Measurements from ENCODE around the gene PDILT.

Gene PDILT

DNA sequence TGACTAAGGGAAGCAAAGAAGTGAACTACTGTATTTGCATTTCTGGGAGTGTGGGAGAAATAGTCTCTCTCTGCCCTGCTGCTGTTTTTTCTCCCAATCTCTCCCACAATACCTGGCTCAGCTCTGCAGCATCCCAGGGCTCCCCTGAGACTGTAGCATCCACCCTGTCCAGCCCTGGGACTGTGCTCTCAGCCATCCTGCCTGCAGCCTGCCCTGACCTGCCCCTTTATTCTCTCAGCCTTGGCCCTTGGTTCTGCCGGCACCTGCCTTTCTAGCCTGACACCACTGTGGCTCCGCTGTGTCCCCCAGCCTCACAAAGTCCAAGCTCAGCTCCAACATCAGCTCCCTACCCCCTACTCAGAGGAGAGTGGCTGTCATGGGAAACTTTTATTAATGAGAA, 1.9 kb downstream of the PDILT start:
- DNase-seq (ENCODE audit: low spot score) = no peak

DNA sequence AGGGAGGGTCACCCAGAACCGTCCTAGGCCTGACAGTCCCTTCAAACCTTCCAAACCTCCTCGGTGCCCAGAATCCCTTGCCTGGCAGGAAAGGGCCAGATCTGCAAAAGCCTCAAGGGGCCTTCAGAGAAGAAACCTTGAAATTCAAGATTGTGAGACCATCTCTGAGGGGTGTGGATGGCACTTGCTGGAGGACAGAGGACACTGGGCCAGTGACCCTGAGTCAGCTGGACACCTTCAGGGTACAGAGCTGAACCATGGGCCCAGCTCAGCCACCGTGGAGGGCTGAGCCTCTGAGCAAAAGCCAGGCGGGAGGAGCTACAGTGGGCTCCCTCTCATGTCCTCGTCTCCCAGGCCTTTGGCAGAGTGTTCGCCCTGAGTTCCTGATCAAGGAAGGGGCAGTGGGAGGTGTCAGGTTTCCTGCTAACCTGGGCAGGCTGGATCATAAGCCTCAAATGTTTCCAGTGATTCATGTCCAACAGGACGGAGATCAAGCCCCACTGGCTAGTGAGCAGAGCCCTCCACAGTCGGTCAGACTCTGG, 3.0 kb downstream of the PDILT start:
- DNase-seq (ENCODE audit: low spot score) = no peak

DNA sequence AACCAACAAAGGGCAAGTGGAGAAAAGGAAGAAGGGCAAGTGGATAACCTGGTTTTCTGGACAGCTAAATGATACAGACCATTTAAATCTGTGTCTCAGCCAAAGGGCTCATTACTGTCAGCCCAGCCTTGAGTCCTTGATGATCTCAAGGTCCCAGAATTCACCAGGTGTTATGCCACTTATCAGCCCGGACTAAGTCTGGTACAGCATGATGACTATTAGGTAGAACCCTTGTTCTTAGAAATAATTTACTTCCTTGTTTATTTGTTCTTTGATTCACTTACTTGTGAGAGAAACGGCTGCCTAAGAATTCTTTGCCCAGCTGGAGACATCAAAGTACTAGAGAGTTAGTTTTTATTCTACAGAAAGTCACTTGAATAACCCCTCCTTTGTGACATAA, 3.5 kb downstream of the PDILT start:
- DNase-seq (ENCODE audit: low spot score) = no peak

DNA sequence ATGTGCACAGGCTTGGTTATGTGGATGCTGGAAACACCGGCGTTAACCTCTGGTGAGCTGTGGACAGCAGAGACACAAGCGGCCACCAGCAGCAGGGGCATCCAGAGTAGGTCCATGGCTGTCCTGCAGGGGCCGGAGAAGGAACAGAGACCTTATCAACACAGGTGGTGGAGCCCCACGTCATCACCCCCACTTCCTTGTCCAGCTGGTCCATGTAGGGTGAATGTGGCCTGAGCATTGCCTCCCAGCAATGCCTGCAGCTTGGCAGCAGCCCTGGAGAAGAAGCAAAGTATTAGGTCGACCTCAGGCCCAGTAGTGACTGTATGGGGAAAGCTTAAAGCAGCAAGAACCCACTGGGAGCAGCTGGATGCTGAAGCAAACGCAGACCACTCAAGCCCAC, 5.4 kb downstream of the PDILT start:
- DNase-seq (ENCODE audit: low spot score) = no peak

DNA sequence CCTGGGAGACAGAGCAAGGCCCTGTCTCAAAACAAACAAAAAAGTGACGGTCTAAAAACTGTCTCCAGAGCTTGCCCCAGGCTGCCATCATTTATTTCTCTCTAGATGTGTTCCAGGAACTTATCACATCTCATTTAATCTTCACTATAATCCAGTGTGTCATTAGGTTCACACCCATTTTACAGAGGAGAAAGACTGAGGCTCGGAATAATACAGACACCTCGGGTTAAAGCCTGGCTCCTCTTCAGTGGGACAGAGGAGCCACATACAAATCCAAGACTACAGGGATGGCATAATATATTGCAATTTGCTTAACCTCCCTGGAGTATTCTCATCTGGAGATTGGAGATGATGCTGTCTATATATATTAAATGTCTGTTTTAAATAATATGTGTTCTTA, 5.9 kb downstream of the PDILT start:
- DNase-seq (ENCODE audit: low spot score) = no peak

DNA sequence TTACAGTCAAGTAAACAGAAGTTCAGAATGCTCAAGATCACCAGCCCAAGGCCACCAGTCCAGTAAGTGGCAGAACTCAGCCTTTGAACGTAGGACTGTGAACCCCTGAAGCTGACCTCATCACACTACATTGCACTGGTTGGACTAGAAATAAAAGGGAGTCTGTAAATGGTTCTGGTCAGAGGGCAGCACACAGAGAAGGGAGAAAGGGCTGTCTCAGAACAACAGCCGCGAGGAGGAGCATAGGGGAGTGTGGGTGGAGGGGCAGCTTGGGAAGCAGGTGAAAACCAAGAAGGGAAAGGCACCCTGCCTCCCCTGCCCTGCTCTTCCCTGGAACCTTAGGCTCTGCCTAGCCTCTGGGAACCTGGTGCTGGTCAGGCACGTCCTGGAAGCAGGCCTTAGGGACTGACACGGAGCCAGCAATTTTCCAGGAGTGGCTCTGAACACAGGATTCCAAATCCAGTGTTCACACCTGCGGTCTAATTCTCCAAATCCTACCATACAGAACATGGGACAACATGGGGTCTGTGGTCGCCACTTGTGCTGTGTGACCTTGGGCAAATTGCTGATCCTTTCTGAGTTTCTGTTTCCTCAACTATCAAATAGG, 7.0 kb downstream of the PDILT start:
- no peak for DNase-seq (ENCODE audit: low spot score)

DNA sequence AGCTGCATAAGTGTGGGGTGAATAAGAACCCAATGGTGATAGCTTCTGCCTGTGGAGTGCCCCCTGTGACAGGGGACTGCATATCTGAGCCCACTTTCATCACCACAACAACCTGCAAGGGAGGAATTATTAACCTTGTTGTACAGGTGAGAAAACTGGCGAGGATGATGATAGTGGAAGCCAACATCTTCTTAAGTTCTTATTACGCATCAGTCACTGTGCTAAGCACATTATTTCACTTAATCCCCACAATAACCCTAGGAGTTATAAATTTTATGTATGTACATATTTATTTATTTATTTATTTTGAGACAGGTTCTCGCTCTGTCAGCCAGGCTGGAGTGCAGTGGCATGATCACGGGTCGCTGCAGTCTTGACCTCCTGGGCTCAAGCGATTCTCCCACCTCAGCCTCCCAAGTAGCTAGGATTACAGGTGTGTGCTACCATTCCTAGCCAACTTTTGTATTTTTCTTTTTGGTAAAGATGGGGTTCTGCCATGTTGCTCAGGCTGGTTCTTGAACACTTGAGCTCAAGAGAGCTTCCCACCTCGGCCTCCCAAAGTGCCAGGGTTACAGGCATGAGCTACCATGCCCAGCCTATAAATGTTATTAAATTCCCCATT, 7.6 kb downstream of the PDILT start:
- no peak for DNase-seq (ENCODE audit: low spot score)

DNA sequence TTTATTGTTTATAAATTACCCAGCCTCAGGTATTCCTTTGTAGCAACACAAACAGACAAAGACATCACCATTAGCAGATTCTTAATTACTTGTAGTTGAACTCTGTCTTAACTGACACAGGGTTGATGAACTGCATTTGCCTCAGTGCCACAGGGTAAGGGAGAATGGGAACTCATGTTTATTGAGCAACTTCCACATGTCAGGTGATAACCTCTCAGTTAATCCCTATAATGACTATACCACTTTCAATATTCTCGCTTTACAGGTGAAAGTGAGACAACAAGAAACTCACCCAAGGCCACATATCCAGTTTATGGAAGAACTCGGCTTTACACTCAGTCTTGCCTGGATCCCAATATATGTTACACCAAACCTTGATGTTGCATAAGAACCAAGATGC, 8.6 kb downstream of the PDILT start:
- DNase-seq (ENCODE audit: low spot score) = no peak

DNA sequence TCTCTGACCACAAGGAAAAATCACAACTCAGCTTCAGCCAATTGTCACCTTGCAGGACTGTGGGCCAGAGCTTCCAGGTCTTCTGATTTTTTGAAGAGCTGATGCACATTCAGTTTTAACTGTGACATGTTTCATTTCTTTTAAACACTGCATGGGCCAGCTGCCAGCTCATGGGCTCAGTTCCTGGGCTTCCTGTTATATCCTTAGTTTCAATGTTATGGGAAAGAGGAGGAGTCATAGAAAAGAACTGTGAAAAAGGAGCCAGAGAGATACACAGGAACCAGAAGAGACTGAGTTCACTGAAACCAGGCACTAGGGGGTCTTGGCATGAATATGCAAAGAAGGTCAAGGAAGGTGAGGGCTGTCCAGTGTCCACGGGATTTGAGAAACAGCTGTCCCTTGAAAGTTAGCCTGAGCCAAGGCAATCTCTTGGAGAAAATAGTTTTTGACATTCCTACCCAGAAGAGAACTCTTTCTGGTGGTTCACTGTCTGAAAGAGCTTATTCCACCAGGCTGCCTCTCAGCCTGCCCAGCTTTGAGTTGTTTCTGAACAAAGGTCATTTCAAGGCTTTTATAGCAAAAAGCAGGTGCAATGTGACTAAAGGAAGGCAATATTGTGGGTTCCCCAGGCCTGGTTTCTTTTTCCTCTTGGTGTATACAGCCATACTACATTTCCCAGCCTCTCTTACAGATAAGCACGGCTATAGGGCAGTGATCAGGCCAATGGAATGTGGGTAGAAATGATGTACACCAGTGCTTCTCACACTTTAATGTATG, 10.5 kb downstream of the PDILT start:
- no peak for DNase-seq (ENCODE audit: low spot score)

DNA sequence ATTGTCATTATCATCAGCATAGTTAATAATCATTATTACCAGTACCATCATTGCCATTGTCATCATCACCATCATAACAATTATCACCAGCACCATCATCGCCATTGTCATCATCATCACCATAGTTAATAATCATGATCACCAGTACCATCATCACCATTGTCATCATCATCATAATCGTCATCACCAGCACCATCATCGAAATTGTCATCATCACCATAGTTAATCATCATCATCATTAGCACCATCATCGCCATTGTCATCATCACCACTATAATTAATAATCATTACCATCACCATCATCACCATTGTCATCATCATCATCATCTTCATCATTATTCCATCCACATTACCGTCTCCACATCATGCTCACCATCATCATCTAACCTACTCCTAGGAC, 13.5 kb downstream of the PDILT start:
- no peak for DNase-seq (ENCODE audit: low spot score)

DNA sequence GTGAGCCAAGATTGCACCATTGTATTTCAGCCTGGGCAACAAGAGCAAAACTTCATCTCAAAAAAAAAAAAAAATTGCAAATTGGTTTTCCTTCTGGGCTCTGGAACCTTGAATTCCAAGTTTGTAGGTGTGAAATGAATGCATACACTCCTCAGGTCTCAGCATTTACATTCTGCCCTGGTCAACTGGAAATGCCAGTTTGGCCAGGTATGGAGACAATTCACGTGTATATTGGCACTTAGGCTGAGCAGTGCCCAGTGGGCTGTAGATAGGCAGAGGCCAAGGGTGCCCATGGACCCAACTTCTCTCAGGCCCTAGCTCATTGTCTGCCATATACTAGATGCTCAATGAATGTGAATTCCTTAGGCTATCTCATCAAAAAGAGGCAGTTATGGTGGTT, 15.7 kb downstream of the PDILT start:
- no peak for DNase-seq (ENCODE audit: low spot score)

DNA sequence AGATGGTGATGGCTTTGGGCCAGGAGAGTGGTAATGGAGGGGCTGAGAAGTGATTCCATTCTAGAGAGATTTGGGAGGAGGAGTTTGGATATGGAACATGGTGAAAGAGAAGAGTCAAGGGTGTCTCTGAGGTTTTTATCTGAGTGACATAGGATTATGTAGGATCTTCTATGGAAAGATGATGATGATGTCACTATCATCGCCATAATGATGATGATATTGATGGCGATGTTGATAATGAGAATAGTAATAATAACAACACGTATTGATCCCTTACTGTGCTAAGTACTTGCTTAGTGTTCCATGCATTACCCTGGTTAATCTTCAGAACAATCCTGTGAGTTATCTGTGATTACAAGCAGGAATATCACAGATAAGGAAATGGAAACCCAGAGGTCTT, 16.6 kb downstream of the PDILT start:
- DNase-seq (ENCODE audit: low spot score) = no peak

DNA sequence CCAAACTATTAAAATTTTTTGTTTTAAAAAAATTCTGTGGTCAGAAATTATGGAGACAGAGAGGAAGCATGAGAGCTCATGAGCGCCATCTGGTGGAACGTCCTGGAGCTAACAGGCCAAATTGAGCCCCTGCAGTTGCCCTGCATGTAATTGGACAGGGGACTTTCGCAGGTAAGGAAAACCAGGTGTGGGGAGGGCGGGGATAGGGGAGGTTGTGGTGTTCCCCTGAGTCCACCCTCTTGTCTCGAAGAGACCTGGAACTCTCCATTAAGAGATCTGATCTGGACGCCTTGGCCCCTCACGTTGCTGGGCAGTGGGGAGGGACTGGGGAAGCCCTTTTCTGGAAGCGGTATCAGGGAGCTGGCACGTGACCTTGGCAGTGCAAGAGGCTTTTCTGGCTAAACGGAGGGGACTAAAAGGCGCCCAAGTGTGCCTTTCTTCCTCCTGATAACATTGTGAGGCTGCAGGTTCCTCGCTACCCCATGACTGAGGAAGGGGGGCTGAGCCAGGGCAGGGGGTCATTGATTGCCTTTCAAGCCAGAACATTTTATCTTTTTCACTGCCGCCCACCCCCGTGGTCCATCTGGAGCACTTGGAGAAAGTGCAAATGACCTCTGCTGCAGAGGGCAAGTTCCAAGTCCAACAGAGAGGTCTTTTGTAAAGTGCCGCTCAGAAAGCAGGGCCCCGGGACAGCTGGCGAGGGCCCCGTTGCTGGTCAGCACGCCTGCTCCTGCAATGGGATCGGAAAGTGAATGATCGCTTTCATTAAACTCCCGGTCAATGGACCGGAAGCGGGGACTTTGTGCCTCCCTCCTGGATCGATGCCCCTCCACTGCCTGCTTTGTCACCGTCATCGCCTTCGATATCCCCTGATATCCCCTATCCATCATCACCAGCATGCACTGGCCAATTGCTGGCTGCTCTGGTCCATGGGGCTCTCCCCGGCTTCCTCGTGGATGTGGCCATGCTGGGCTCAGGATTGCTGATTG, 18.4 kb downstream of the PDILT start:
- peak; percentile 18 for DNase-seq (ENCODE audit: low spot score)

DNA sequence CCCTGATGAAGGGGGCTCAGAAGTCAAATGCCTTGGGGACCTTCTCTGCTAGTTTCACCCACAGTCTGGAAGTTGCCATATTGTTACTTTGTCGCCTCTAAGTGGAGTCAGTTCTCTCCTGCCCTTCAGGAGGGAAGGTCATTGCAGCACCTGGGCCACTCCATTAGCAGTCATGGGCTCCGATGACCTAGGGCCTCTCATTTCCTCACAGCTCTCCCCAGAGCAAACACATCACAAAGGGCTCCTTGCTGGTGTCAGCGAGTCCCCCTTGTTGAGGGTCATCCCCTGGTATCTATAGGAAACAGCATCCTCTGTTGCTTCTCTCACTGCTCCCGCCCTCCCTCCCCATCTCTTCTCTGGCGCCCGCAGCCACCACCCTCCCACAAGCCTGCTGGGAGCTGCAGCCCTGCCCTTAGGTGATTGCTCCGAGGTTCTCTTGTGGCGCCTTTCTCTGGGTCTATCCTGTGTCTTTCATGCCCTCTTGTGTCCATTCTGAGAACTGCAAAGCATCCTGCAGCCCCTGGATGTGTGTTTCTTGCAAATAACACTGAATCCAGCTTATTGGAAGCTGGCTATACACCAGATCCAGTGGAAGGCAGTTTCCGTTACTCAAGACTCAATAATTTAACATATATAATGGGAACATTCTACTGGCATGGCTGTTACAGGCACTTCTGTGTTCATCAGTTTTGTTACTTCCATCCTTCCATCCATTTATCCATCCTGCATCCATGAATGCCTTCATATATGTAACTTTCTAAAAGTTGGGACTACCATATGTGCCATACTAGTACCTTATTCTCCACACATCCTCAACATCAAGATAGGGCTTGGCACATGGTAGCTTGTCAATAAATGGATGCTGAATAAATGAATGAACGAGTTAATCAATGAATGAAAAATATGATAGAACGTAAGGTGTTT, 21.2 kb downstream of the PDILT start:
- peak; percentile 13 for DNase-seq (ENCODE audit: low spot score)

DNA sequence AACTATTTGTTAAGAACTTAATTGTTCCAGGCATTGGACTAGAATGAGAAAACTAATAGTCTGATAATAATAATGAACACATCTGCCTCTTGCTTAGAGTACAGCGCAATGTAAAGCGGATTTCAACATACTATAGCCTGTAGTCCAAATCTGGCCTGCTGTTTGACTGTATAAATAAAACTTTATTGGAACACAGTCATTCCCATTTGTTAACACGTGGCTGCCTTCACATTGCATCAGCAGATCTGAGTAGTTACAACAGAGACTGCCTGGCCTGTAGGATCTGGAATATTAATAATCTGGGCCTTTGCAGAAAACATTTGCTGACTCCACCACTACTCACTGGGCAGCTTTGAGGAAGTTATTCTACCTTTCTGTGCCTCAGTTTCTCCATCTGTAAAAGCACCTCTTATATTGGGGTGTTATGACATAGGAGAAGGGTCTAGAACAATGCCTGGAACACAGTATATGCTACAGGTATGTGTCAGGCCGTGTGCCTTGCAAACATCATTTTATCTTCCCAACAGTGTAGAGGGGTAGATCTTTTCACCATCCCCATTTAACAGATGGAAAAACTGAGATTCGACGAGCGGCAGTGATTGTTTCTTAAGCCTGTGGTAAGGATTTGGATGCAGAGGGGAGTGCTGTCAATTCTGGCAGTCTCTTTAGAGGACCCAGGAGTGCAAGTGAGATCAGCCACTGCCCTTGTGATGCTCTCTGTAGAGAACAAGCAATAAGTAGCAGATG, 22.2 kb downstream of the PDILT start:
- DNase-seq (ENCODE audit: low spot score) = no peak

DNA sequence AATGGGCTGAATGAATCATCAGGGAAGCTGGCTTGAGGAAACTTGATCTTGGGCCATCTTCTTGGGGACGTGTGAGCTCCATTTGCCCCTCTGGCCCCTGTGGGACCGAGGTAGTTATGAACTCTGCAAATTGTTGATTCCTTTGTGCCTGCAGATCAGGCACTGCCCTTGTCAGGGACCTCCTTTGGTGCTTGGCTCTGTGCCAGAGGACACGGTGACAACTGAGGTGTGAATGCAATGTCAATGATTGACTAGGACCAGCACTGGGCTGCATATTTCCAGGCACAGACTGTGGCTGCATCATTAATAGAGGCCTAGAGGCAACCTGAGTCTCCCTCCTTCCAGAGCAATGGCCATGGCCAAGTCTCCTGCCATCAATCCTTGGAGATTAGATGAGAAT, 23.8 kb downstream of the PDILT start:
- DNase-seq (ENCODE audit: low spot score) = no peak

DNA sequence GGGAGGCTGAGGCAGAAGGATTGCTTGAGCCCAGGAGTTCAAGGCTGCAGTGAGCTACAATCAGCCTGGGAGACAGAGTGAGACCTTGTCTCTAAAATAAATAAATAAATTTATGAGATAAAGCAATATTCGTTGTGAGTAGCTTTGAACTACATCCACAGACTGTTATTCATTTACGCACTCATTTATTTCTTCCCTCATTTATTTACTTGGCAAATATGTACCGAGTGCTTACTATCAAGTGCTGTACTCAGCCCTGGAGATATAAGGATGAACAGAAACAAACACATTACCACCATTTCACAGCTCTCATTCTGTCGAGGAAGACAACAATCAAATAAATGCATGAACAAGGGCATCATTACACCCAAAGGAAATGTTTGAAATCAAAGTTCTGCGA, 27.4 kb downstream of the PDILT start:
- no peak for DNase-seq (ENCODE audit: low spot score)

DNA sequence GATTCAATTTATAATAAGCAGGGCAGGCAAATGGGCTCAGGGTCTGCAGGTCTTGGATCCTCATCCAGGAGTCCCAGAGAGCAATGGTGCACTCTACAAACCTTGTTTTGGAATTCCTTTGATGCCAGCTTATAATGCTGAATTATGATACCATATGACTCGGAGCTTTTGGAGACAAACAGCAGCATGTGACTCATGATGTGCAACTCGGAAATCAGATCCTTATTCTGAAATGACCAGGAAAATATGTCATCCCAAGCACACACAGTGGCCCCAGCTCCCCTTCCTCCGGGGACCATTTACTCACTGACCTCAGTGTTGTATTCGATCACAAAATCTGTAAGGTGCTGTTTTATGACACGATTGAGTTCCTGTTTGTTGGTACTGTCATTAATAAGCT, 31.8 kb downstream of the PDILT start:
- no peak for DNase-seq (ENCODE audit: low spot score)

DNA sequence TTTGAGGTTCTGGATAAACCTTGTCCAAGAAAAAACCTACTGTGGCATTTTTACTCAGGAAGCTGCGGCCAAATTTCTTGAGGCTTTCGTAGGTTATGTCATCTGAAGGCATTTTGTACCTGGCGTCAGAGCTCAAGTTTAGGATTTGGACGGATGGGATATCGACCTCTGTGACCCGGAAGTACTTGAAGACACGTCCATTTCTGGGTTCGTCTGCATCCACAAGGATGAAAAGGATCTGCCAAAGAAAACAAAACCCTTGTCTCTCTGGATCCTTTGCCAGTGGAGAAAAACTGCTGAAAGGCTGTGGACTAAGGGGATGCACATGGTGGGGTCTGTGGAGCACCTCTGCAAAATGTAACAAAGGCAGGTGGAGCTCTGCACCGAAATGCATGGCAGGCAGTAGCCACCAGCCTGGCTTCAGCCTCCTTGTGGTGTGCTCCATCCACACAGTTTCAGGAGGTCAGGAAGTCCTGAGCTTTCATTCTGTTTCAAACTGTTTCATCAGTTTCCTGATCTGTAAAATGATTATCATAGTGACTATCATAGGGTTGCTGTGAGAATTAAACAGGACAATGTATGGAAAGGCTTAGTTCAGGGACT, 35.0 kb downstream of the PDILT start:
- DNase-seq (ENCODE audit: low spot score) = no peak

DNA sequence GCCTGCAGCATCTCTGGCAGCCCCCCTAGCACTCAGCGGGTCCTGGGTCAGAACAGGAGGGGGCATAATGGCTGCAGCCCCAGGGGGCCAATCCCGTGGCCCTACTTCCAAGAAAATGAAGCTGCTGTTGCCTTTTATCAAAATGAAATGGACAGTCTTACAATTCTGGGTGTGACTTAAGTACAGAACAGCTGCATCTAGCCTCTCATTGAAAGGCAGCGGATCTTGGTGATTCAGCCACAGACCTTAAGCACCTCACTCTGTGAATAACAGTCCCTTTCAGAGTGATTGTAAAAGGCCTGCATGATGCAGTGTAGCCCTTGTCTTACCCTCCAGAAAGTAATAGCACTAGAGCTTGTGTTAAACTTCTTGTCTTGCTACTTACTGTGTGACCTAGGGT, 40.5 kb downstream of the PDILT start:
- no peak for DNase-seq (ENCODE audit: low spot score)

Measured in CD4-positive, alpha-beta T cell treated with Interleukin-6 at 100 ng/mL for 8 hours (primary cell).